Liver (tissue), 3 donors: ENCODE results near the gene GOLGA2.

Source experiments
- ATF3 ChIP-seq: IDR thresholded peaks from 2 replicates; pipeline ENCODE4 v1.6.1; 2016; ENCODE audit warnings: antibody characterized with exemption
- CTCF ChIP-seq: fragments of 150-350 bp; IDR thresholded peaks from 2 replicates; pipeline ENCODE4 v1.5.1; 2017; ENCODE audit warnings: improper control_type of control experiment, low read depth, low read length; ENCODE audit not compliant: missing input control
- donor health status: healthy.
- donor health status: healthy.

- TF ChIP-seq ATF3: no peak
- TF ChIP-seq CTCF: no peak
Observed at GRCh38 chr9:128314697-128315096, 38.9 kb upstream of the GOLGA2 start.
